MCF 10A (cell line): ENCODE data around the gene LRCH4. TPM values are rescaled to one million over a fixed set of nuclear protein-coding genes. Genes with fewer than 3 reads are reported as not detected.

ENCODE experiments used
- BruUV-seq: library from RNA; stranded (reverse); fragments of 400-500 nt; replicated peaks from 2 replicates; lab custom pipeline; 2021; lab: Mats Ljungman, UMichigan
- CTCF ChIA-PET: fragments of 300-600 bp; sonication (Branson Sonifier 250); formaldehyde crosslinking; extraction: SDS; loops from one replicate; lab custom pipeline; 2021; ENCODE audit warnings: antibody characterized with exemption, inconsistent platforms; lab: Yijun Ruan, JAX
- POLR2A ChIA-PET: fragments of 300-600, 350-650 bp; sonication (Branson Sonifier 250); formaldehyde crosslinking; extraction: SDS; loops from one replicate; lab custom pipeline; 2020; ENCODE audit warnings: antibody characterized with exemption, inconsistent platforms; lab: Yijun Ruan, JAX
- DNase-seq: peaks from one replicate; pipeline ENCODE4 v3.0.0-alpha.2; 2018; ENCODE audit not compliant: unreplicated experiment
- H3K27ac Mint-ChIP-seq: one replicate; pipeline ENCODE4 v1.8.0; 2022; ENCODE audit warnings: mild to moderate bottlenecking, low read depth, mixed read lengths; ENCODE audit not compliant: unreplicated experiment
- H3K27me3 Mint-ChIP-seq: one replicate; pipeline ENCODE4 v1.8.0; 2022; ENCODE audit warnings: mixed read lengths; ENCODE audit not compliant: insufficient read depth, unreplicated experiment
- H3K36me3 Mint-ChIP-seq: one replicate; pipeline ENCODE4 v1.8.0; 2022; ENCODE audit warnings: mild to moderate bottlenecking, moderate library complexity, mixed read lengths; ENCODE audit not compliant: insufficient read depth, unreplicated experiment
- H3K4me1 Mint-ChIP-seq: one replicate; pipeline ENCODE4 v1.8.0; 2022; ENCODE audit warnings: mixed read lengths; ENCODE audit not compliant: insufficient read depth, unreplicated experiment
- H3K4me3 Mint-ChIP-seq: one replicate; pipeline ENCODE4 v1.8.0; 2022; ENCODE audit warnings: mild to moderate bottlenecking, moderate library complexity, mixed read lengths; ENCODE audit not compliant: unreplicated experiment
- H3K9me3 Mint-ChIP-seq: one replicate; pipeline ENCODE4 v1.8.0; 2022; ENCODE audit warnings: mixed read lengths; ENCODE audit not compliant: unreplicated experiment
- intact Hi-C: fragments of 100-400 bp; cut with micrococcal nuclease; formaldehyde crosslinking; loops from 2 replicates; pipeline ENCODE4 v1.14.1; 2022
- total RNA-seq: library from RNA; stranded (reverse); gene quantifications from 2 replicates; pipeline ENCODE4 v1.2.3, GENCODE V29; 2022
- TF ChIP-seq, protein P1 (sequence below): fragments of 200-600 bp; IDR thresholded peaks from one replicate; pipeline ENCODE4 v1.8.0; 2022; ENCODE audit warnings: antibody characterized with exemption, mild to moderate bottlenecking; ENCODE audit not compliant: unreplicated experiment

LRCH4 gene
- total RNA-seq, 1 experiment from 2014 or later: 22.3 TPM

DNA sequence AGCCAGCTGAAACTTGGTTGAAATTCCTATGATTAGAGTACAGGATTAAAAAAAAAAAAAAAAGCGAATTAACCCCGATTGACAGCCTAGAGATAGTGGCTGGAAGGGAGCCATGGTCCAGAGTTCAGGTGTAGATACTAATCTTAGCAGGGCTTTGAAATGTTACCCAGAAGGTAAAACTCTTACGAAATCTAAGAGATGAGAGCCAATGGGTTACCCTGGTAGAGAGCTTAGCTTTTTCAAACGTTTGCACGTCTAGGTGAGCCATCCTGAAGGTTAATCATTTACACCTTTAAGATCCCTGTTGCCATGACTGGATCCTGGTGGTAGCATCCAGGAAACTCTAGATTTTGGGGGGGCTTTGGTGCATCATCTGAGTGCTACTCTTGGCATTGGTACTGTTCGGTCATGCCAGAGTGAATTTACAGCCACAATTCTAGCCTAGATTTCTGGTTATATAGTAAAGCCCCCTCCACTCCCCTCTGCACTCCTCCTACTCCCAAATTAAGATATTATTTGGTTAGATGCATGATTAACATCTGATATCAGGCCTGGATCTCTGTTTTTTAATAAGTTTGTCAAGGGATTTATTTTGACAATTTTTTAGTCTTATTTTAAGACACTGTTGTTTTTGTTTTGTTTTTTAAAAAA is 45.7 kb downstream of the LRCH4 start:
- TF ChIP-seq, protein P1, sequence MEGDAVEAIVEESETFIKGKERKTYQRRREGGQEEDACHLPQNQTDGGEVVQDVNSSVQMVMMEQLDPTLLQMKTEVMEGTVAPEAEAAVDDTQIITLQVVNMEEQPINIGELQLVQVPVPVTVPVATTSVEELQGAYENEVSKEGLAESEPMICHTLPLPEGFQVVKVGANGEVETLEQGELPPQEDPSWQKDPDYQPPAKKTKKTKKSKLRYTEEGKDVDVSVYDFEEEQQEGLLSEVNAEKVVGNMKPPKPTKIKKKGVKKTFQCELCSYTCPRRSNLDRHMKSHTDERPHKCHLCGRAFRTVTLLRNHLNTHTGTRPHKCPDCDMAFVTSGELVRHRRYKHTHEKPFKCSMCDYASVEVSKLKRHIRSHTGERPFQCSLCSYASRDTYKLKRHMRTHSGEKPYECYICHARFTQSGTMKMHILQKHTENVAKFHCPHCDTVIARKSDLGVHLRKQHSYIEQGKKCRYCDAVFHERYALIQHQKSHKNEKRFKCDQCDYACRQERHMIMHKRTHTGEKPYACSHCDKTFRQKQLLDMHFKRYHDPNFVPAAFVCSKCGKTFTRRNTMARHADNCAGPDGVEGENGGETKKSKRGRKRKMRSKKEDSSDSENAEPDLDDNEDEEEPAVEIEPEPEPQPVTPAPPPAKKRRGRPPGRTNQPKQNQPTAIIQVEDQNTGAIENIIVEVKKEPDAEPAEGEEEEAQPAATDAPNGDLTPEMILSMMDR: no peak
- Mint-ChIP-seq H3K4me3 (peak overlapping the region; percentile 81), H3K36me3 (no peaks in the 10 kb centered on the region), H3K9me3 (no peaks in the 10 kb centered on the region), H3K4me1 (peaks cover 41% of the 10 kb centered on the region), H3K27me3 (no peaks in the 10 kb centered on the region), H3K27ac (no peak overlapping the region)
- no TSS peak for BruUV-seq
- intact Hi-C loops: no loop called here
- no peak for DNase-seq
- ChIA-PET POLR2A (interaction anchor here (0.6 to 2.6 kb wide), 9 partner anchors 14 to 67 kb away, joined by 3 to 20 read pairs (median 6); partner anchors contain the start of genes FBXO24, LRCH4 and TSC22D4), CTCF (interaction anchor here (0.6 to 1.0 kb wide), 2 partner anchors 9 to 164 kb away, joined by 3 read pairs; no protein-coding TSS in a partner anchor)

DNA sequence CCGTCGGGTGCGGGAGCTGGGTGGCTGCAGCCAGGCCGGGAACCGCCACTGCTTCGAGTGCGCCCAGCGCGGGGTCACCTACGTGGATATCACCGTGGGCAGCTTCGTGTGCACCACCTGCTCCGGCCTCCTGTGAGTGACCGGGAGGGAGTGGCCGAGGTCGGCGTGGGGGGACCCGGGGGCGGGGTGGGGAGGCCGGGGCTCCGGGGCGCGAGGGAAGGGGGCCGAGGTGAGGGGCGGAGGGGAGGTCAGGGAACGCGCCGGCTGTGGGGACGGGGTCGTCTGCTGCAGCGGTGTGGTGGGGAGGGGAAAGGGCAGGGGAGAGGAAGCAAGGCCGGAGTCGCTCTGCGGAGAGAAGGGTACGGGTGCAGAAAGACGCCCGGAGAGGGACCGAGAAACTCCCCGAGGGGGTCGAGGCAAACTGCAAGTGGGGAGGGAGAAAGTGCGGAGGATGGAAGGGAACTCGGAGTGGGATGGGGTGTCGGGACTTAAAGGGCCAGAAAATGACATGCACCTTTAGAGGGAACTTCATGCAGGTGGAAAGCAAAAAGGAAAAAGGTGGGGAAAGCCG is 46.4 kb downstream of the LRCH4 start:
- DNase-seq: no peak
- no TSS peak for BruUV-seq
- Mint-ChIP-seq H3K36me3 (no peaks in the 10 kb centered on the region), H3K4me3 (peak overlapping the region; percentile 81), H3K27ac (peak overlapping the region; percentile 36), H3K27me3 (no peaks in the 10 kb centered on the region), H3K9me3 (no peaks in the 10 kb centered on the region), H3K4me1 (peaks cover 34% of the 10 kb centered on the region)
- CTCF ChIA-PET: interaction anchor here (0.6 to 1.0 kb wide), 3 partner anchors 8 to 164 kb away, joined by 3 read pairs; no protein-coding TSS in a partner anchor
- intact Hi-C loops: no loop called here
- TF ChIP-seq, protein P1: no peak
- POLR2A ChIA-PET: interaction anchor here (0.5 to 2.6 kb wide), 18 partner anchors 10 to 555 kb away, joined by 3 to 20 read pairs (median 5); partner anchors contain the start of genes FBXO24, LRCH4, POP7 and TSC22D4

DNA sequence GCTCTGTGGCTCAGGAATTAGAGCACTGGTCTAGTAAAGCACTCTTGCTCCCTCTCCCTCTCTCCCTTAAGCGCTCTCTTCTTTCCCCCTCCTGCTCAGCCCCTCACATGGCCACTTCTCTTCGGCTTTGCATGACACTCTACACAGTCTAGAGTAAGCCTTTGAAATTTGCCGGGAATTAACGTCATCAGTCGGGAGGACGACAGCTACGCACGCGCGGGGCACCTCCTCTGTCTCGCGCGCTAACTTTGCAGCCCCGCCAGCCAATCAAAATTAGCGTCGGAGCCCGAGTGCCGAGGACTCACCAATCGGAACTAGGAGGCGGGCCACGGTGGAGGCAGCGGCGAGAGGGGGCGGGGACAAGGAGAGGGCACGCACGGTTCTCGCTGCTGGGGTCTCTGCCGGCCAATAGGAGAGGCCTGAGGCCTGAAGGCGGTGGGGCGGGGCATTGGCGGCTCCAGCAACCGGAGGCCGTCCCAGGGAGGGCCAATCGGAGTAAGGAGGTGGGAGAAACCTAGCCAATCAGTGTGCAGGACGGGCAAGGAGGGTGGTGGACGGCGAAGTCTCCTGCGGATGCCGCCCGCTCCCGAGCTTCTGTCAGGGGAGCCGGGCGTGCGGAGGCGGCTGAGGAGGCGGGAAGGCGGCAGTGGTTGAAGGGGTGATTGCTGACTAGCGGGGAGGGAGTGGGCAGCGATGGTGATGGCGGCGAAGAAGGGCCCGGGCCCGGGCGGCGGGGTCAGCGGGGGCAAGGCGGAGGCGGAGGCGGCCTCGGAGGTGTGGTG is 47.1 kb downstream of the LRCH4 start, which contains the start of gene AGFG2:
AGFG2 (plus strand) TSS at position 550 of the 782 bp plus-strand sequence; CDS start at position 694, 144 bp downstream.
- BruUV-seq: no TSS peak
- DNase-seq: peak; percentile 100
- peaks cover 28% of the 10 kb centered on the region for H3K4me1 Mint-ChIP-seq
- no peaks in the 10 kb centered on the region for H3K36me3 Mint-ChIP-seq
- no peaks in the 10 kb centered on the region for H3K27me3 Mint-ChIP-seq
- POLR2A ChIA-PET: interaction anchor here (0.5 to 2.6 kb wide), 24 partner anchors 10 to 1129 kb away, joined by 3 to 20 read pairs (median 4); partner anchors contain the start of genes FBXO24, LRCH4, MEPCE and POP7
- H3K27ac Mint-ChIP-seq: peak within 1 kb of the TSS; percentile 36
- peak within 1 kb of the TSS; percentile 81 for H3K4me3 Mint-ChIP-seq
- H3K9me3 Mint-ChIP-seq: no peaks in the 10 kb centered on the region
- TF ChIP-seq, protein P1: no peak
- intact Hi-C loops: no loop called here
- CTCF ChIA-PET: interaction anchor here (0.5 to 1.5 kb wide), 5 partner anchors 19 to 195 kb away, joined by 3 to 5 read pairs (median 3); no protein-coding TSS in a partner anchor
